Measurements from ENCODE around the gene GALE. TPM values are rescaled to one million over a fixed set of nuclear protein-coding genes. Genes with fewer than 3 reads are reported as not detected.
"Not testable (repeated sequence)": the region's sequence is repeated elsewhere in the genome, so short reads cannot be mapped to it uniquely, and the experiment has no call there.

Gene GALE
- total RNA-seq, 1 donor from 2014 or later = 61.6 TPM

DNA sequence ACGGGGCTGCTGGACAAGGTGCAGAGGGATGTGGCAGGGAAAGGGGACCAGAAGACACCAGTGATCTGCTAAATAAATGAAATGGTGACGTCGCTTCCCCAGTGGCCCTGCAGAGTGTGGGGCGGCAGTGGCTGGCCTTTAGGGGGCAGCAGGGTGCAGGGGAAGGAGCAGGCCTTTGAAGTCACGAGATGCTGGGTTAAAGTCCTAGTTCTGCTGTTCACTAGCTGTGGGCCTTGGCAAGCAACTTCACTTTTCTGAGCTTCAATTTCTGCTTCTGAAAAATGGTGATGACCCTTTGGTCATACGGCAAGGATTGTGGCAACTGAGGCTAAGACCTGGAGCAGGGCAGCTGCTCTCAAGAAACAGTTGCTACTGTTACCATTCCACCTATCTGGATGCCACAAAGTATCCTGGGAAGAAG, 9.2 kb upstream of the GALE start:
- ATAC-seq = peak; percentile 68

DNA sequence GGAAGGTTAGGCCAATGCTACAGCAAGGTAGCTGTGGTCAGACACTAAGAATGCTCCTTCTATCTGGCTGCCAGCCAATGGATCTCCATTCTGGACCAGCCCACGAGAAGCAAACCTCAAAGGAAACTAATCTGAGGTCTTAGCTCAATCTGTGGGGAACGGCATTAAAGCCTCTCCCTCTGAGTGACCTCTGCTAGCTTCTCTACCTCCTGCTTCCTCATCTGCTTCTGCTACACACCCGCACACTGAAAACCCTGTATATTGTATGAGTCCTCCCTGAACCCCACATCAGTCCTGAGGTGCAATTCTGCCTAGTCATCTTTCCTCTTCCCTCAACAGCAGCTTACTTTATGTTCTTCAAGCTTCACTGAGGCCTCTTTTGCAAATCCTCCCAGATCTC, 6.9 kb upstream of the GALE start:
- ATAC-seq = peak; percentile 24

DNA sequence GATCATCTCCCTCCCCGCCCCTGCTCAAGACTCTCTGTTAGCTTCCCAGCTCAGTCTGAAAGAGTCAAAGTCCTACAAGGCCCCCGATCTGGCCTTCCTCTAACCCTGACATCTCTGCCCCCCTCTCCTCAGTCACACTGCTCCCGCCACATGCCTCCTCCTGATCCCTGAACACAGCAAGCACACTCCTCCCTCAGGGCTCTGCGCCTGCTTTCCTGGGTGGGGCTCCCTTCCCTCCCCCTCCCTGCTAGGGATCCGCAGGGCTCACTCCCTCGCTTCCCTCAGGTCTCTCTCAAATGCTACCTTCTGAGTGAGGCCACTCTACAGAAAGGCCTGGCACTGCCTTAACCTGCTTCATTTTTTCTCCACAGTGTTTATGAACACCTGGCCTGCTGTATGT, 5.7 kb upstream of the GALE start:
- no peak for ATAC-seq

DNA sequence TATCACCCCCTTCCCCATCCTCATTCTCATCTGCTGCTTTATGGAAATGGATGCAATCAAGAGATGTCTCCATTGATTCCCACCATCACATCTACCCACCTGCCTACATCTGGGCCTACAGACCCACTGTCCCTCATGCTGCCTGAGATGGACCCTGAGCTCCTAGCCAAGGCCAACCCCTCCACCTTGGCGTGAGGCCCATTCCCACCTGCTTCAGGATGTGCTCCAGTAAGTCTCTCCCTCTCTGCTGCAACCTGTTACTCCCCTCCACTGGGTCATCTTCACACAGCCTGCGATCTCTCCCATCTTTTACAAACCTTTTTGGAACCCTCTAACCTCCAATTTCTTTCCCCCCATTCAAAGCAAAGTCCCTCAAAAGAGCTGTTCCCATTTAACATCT, 4.5 kb upstream of the GALE start:
- ATAC-seq = no peak

DNA sequence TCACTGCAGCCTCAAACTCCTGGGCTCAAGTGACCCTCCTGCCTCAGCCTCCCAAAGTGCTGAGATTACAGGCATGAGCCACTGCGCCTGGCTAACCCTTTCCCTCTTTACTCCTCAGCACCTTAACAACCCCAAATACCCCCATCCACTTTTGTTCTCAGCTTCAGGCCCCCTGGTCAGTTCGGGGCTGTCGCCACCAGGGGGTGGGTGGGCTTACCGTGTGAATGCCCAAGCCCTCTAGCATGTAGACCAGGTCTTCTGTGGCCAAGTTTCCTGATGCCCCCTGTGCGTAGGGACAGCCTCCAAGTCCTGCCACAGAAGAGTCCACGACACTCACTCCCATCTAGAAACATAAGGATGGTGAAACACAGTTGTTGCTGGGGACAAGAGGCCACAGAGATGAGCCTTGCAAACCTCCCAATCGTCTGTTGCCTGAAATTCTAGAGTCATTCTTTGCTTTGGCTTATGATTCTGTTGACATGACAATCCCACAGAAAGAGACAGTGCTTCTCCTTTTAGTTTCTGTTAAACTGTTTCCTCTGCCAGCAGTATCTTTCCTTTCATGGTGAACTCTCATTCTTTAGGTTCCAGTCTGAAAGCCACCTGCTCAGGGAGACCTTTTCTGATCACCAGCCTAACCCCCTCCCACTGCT, 3.8 kb upstream of the GALE start:
- no peak for ATAC-seq

DNA sequence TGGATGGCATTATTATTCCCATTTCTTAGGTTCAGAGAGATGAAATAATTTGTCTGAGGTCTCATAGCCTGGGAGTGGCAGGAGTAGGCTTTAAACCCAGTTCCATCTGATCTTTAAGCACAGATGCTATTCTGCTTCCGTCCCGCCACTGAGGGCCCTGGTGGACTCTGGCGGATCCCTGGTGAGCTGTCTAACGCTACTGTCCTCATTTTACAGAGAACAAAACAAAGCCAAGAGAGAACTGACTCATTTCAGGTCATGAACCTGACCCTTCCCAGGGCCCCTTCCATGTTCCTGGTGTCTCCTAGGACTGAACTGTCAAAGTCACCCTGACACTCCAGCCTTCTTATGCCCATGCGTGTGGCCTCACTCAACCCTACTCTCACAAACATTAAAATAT, 3.1 kb upstream of the GALE start:
- no peak for ATAC-seq

DNA sequence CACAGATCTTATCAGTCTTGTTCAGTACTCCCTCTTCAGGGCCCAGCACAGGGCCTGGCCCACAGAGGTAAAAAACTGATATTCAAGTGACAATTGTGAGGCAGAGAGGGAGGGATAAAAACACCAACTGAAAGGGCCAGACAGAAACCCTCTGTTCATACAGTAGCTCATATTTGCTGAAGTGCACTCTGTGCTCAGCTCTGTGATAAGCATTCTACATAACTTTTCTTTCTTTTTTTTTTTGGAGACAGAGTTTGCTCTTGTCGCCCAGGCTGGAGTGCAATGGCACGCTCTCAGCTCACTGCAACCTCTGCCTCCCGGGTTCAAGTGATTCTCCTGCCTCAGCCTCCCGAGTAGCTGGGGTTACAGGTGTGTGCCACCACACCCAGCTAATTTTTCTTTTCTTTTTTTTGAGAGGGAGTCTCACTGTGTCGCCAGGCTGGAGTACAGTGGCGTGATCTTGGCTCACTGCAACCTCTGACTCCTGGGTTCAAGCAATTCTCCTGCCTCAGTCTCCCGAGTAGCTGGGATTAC, 2.3 kb upstream of the GALE start:
- not testable (repeated sequence) for ATAC-seq

DNA sequence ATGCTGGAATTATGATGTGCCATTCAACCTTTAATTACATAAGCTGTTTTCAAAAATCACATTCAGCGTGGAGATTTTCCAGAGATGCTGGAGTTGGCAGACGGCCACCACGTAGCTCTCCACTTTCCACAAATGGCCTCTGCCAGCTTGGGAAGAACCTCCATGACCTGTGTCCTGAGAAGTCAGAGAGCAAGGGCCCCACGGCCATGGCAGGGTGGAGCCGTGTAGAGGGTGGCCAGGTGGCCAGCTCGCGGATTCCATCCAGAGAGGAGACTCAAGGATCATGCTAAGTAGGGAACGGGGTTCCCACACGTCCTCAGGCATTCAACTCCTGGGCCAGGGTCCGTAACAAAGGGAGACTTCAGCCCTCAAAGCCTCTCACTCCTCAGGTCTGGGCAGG, 1.3 kb upstream of the GALE start:
- ATAC-seq = no peak

DNA sequence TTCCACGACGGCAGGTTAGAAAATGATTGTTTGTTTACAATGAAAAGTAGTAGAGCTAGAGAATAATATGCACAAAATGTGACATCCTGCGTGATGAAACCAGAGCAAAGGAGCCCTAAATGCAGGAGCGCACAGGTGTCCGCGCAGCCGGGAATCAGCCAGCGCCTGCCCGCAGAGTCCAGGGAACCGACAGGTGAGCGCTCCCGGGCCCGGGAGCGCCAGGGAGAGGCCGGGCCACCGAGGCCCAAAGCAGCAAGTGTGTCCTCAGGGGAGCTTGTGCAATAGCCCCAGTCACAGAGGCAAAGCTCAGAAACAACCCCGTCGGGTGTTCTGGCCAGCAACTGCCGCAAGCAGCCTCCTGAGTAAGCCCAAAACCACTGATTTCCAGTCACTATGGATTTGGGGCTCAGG, 789 bp upstream of the GALE start:
- no peak for ATAC-seq

DNA sequence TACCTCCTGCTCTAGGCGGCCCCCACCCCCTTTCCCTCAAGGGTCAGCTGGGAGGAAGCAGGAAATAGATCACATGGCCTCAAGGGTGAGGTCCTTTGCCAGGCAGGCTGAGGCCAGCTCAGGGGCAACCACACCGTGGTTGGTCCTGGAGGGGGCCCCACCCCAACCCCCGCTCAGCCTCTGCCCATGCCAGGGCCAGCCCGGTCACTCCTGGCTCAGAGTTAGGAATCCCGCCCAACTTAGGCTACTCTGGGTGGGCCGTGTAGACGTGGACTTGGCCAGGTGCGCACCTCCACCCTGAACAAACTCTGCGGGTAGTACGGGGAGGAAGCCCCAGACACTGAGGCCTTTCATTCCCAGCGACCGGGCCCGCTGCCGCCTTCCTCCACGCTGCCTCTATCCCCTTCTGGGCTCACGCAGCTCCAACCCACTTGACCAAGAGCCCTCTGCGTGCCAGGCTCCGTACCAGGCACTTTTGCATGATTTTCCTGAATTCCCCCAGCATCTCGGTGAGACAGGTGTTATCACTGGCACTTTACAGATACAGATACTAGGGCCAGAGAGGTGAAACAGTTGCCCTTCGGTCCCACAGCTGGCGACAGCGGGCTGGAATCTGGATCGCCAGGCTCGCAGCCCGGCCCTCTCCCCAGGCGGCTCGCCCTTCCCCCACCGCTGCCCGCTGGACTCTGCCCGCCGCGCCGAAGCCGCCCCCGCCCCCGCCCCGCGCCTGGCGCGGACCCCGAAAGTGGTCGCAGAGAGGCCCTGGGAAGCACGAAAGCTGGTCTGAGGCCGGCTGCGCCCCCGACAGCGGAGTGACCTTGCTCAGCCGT, 769 bp downstream of the GALE start:
- ATAC-seq = peak; percentile 74

DNA sequence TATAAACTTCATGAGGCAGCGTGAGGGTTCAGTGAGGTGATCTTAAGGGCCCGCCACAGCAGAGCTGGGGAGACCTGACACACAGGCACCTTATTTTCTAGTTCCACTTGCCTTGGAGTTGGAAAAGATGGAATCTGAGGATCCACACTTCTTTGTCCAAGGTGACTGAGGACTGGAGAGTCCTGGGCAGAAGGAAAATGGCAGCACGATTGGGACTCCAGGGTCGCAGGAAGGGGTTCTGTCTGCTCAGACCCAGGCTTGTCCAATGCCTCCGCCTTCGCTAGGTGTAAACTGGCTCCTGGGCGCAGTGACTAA, 1.3 kb downstream of the GALE start:
- ATAC-seq = no peak

DNA sequence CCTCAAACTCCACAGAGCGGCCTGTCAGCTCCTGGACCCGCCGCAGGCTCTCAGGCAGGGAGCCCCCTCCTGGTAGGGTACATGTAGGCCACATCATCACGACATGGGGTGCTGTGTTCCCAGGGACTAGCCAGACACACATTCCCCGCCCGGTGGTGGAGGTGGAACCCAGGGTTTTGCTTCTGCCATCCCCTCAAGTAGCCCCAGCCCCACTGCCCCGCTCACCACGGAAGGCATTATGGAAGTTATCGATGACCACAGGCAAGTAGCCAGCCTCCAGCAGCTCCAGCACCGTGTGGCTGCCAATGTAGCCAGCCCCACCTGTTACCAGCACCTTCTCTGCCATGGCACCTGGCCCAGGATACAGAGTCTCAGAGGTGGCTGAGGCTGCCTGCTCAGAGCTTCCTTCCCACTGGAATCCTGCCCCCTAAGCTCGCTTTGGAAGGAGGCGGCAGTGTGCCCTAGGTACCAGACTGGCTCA, 1.9 kb downstream of the GALE start:
- no peak for ATAC-seq

DNA sequence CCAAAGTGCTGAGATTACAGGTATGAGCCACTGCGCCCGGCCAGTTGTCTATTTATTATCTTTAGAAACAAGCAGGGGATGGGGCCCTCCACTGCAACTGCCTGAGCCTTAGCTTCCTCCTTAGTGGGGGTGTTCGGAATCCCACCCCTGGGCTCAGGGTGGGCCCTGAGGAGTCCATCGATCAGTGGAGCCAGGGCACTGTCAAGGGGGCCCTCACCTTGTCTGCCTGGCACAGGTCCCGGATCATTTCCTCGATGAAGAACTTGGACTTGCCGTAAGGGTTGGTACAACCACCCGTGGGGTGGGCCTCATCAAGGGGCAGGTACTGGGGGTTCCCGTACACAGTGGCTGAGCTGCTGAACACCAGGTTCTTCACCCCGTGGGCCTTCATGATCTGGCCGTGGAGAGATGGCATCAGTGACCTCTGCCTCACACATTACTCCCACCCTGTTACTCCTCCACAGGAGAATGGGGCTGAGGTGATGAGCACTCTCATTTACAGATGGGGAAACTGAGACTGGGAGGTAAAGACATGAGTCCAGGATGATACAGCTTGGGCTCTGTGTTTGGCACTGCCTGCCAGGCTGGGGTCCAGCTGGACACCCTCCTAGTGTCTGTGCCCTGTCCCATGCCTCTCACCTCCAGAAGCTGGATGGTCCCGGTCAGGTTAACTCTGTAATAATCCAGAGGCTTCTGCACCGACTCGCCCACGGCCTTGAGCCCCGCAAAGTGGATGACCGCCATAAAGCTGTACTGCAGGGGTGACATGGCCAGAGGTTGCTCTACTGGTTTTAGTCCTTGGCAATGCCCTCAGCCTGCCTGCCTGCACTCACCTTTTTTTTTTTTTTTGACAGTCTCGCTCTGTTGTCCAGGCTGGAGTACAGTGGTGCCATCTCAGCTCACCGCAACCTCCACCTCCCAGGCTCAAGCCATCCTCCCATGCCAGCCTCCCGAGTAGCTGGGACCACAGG, 2.8 kb downstream of the GALE start:
- ATAC-seq = no peak

DNA sequence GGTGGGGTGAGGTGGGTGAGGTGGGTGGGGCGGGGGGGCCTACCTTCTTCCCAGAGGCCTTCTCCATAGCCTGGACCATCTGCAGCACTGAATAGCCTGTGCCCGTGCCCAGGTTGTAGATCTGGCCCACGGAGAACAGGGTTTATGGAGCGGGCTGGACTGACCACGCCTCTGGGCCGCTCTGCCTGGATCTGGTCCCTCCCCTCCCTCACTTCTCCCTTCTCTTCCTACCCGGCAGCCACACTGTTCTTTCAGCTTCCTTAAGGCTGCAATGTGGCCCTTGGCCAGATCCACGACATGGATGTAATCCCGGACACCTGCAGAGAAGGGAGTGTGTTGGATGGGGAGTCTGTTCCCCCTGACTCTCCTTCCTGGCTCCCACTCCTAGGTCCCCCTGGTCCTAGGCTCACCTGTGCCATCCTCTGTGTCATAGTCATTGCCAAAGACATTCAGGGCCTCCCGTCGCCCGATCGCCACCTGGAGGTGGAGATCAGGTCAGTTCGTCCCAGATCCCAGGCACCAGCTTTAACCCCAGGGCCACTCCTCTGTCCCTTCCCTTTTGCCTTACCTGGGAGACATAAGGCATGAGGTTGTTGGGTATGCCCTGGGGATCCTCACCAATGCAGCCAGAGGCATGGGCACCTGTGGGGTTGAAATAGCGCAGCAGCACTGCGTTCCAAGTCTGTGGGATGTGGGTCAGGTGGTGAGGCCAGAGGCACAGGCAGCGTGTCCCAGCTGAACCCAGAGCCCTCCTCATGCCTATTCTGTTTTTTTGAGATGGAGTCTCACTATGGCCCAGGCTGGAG, 3.9 kb downstream of the GALE start:
- ATAC-seq = no peak

DNA sequence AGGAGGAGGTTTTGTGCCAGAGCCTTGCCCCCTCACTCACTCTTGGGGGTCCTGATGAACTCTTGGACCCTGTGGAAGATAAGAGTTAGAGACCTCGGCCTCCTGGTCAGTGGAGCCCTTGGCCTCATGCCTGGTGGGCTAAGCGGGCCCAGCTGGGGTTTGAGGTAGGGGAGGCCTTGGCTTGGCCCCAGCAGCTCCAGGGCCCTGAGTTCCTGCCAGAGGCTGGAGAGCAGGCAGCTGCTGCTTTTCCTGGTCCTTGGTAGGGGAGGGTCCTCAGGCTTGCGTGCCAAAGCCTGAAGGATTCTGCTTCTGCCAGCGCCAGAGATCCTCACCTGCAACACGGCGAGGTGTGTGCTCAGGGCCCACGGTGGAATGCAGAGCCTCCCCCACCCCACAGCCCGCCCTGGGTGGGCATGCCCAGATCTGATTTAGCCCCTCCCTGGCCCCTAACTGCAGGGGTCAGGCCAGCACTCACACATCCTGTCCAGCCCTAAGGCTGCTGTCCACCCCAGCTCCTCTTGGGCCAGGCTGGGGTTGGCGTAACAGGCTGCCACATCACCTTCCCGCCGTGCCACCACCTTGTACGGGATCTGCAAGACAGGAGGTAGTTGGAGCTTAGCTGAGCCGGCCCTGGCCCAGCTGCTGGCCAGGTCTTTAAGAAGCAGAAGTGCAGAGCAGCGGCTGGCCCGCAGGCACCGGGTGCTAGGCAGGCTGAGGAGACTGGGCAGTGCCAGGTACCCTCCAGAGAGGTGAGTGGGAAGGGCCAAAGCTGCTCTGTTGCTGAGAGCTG, 4.7 kb downstream of the GALE start:
- ATAC-seq = no peak

DNA sequence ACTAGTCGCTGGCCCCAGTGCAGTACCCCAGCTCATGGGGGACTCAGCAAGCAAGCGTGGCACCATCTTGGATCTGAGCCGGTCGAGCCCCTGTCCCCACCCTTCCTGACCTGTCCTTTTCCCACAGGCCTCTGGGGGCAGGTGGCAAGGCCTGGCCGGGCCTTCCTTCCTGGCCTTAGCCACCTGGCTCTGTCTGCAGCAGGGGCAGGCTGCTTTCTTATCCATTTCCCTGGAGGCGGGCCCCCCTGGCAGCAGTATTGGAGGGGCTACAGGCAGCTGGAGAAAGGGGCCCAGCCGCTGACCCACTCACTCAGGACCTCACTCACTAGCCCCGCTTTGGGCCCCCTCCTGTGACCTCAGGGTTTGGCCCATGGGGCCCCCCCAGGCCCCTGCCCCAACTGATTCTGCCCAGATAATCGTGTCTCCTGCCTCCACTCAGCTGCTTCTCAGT, 5.8 kb downstream of the GALE start:
- not testable (repeated sequence) for ATAC-seq

DNA sequence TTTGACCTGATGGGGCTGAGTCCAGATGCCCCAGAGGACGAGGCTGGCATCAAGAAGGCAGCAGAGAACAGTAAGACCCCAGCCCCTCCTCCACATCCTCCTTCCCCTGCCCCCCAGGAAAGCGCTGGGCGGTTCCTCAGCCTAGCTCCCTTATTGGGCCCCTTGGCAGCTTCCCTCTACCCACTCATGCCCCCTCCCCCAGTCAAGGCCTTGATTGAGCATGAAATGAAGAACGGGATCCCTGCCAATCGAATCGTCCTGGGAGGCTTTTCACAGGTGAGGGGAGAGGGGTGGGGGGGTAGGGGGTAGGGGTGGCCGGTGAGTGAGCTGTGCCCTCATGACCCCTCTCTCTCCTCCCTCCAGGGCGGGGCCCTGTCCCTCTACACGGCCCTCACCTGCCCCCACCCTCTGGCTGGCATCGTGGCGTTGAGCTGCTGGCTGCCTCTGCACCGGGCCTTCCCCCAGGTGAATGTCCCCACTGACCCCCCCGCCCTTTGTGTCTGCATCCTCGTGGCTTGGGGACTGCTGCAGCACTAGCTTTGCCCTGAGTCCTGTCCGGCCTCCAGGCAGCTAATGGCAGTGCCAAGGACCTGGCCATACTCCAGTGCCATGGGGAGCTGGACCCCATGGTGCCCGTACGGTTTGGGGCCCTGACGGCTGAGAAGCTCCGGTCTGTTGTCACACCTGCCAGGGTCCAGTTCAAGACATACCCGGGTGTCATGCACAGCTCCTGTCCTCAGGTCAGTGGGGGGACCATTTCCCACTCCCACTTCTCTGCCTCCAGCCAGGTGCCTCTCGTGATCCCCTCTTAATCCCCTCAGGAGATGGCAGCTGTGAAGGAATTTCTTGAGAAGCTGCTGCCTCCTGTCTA, 6.5 kb downstream of the GALE start:
- no peak for ATAC-seq

DNA sequence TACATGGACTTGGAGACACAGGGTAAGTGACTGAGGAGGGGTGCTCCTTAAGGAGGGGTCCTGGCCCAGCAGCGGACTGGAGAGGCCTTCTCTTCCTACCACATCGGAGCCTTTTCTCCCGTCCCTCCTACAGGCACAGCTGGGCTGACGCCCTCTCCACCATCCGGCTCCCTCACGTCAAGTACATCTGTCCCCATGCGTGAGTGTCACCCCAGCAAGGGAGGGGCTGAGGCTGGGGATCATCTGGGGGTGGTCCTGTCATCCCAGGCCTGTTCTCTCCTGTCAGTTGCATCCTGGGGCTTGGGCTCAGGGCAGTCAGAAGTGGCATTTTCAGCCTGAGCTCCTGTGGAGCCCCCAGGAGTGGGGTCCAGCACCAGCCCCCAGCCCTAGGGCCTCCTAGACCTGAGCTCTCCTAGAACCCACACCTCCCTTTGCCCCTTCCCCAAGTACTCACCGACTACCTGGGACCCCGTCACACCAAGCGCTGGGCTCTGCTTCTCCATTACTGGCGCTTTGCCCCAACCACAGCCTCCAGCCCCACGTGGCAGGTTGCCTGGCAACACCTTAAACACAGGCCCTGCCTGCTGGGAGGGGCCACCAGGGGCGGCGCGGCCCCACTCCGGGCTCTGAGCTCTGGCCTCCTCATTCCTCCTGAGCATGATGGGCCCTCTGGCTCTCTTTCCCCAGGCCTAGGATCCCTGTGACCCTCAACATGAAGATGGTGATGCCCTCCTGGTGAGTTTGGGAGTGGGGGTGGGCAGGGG, 7.4 kb downstream of the GALE start:
- ATAC-seq = peak; percentile 42
